ENCODE results near the gene CACNA1I. TPM values are rescaled to one million over a fixed set of nuclear protein-coding genes. Genes with fewer than 3 reads are reported as not detected.

Gene CACNA1I
- total RNA-seq, 1 donor from 2014 or later, result 0.11 TPM

DNA sequence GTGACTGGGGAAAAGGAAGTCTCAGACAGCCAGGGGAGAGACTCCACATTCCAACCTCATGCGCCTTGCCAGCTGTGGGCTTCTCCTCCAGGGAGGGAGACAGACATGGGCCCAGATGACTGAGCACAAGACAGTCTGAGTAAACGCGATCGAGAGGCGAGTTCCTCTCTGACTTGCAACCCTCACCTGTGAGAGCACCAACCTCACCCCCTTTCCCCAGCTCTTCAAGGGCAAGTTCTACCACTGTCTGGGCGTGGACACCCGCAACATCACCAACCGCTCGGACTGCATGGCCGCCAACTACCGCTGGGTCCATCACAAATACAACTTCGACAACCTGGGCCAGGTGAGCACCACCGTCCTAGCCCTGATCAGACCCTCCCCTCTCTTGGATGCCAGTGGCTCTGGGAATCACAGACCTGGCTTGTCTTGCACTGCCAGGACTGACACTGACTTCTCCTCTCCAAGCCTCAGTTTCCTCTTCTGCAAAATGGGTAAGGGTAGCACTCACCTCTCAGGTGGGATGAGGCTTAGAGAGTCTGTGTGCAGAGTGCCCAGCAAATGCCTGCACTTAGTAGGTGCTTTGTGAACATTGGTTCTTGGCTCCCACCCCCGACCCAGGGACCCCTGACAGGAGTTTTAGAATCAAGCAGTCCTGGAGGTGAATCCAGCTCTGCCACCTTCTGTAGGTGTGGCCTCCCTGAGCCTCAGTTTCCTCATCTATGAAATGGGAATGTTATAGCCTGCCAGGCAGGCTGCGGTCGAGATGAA is 95.3 kb downstream of the CACNA1I start:
- peaks cover 30% of the 10 kb centered on the region for H3K9me3 Mint-ChIP-seq (ENCODE audit: unreplicated experiment)
- H3K27me3 ChIP-seq (ENCODE audit: insufficient read depth, low read length), result peaks cover 16% of the 10 kb centered on the region

DNA sequence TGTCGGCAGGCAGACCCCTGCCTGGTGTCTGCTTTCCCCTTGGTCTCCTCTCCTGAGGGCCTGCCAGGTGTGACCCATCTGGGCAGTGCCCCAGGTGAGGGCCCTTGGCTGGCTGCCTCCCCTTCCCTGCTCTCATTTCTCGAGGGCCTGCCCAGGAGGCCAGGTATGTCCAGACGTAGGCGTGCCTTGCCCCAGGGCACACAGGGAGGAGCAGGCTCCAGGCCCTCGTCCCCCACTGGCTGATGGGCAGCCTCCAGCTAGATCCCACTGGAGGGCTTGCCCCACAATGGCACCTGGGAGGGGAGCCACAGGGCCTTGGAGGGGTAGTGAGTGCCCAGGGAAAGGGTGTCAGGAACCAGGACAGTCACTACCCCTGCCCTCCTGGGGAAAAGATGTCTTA is 95.9 kb downstream of the CACNA1I start:
- Histone ChIP-seq H3K9me3 (ENCODE audit: insufficient read depth, low read depth, low read length) (no peaks in the 10 kb centered on the region), H3K9ac (ENCODE audit: low read length) (no peak overlapping the region), H4K20me1 (ENCODE audit: insufficient read depth, low read length) (no peaks in the 10 kb centered on the region), H3K27me3 (ENCODE audit: insufficient read depth, low read length) (peaks cover 10% of the 10 kb centered on the region), H2AFZ (ENCODE audit: low read depth, low read length) (no peak overlapping the region), H3K4me1 (ENCODE audit: insufficient read depth, low read length) (no peaks in the 10 kb centered on the region), H3K27ac (ENCODE audit: low read depth, low read length) (no peak overlapping the region), H3K4me3 (ENCODE audit: insufficient read depth, low read depth, low read length) (no peak overlapping the region), H3K4me2 (ENCODE audit: low read length) (no peak overlapping the region), H3K36me3 (ENCODE audit: insufficient read depth, low read length) (no peaks in the 10 kb centered on the region), H3K79me2 (ENCODE audit: insufficient read depth, low read length) (no peaks in the 10 kb centered on the region)
- Mint-ChIP-seq H3K36me3 (ENCODE audit: low read depth, unreplicated experiment) (peaks cover 4% of the 10 kb centered on the region), H3K9me3 (ENCODE audit: unreplicated experiment) (peaks cover 34% of the 10 kb centered on the region), H3K4me1 (ENCODE audit: low read depth, unreplicated experiment) (peaks cover 3% of the 10 kb centered on the region), H3K27me3 (ENCODE audit: low read depth, unreplicated experiment) (peaks cover 59% of the 10 kb centered on the region), H3K4me3 (ENCODE audit: unreplicated experiment) (no peak overlapping the region), H3K27ac (ENCODE audit: unreplicated experiment) (no peak overlapping the region)
- no peak for FAIRE-seq
- no peak for TF ChIP-seq EZH2 (IDR thresholded peaks at IDR 0.05; ENCODE audit: insufficient read depth, low read length)
- TF ChIP-seq, protein P1, sequence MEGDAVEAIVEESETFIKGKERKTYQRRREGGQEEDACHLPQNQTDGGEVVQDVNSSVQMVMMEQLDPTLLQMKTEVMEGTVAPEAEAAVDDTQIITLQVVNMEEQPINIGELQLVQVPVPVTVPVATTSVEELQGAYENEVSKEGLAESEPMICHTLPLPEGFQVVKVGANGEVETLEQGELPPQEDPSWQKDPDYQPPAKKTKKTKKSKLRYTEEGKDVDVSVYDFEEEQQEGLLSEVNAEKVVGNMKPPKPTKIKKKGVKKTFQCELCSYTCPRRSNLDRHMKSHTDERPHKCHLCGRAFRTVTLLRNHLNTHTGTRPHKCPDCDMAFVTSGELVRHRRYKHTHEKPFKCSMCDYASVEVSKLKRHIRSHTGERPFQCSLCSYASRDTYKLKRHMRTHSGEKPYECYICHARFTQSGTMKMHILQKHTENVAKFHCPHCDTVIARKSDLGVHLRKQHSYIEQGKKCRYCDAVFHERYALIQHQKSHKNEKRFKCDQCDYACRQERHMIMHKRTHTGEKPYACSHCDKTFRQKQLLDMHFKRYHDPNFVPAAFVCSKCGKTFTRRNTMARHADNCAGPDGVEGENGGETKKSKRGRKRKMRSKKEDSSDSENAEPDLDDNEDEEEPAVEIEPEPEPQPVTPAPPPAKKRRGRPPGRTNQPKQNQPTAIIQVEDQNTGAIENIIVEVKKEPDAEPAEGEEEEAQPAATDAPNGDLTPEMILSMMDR (IDR thresholded peaks at IDR 0.05; ENCODE audit: insufficient read depth, low read depth, low read length), result no peak
- DNase-seq (ENCODE audit: low read depth), result no peak

More for the DNA sequence above, 95.3 kb downstream of the CACNA1I start:
- Histone ChIP-seq H3K4me3 (ENCODE audit: insufficient read depth, low read depth, low read length) (no peak overlapping the region), H3K9me3 (ENCODE audit: insufficient read depth, low read depth, low read length) (no peaks in the 10 kb centered on the region), H2AFZ (ENCODE audit: low read depth, low read length) (no peak overlapping the region), H4K20me1 (ENCODE audit: insufficient read depth, low read length) (no peaks in the 10 kb centered on the region), H3K4me1 (ENCODE audit: insufficient read depth, low read length) (no peaks in the 10 kb centered on the region), H3K9ac (ENCODE audit: low read length) (no peak overlapping the region), H3K36me3 (ENCODE audit: insufficient read depth, low read length) (no peaks in the 10 kb centered on the region), H3K27ac (ENCODE audit: low read depth, low read length) (no peak overlapping the region), H3K4me2 (ENCODE audit: low read length) (no peak overlapping the region), H3K79me2 (ENCODE audit: insufficient read depth, low read length) (no peaks in the 10 kb centered on the region)
- peaks cover 66% of the 10 kb centered on the region for H3K27me3 Mint-ChIP-seq (ENCODE audit: low read depth, unreplicated experiment)
- no peak for FAIRE-seq
- H3K27ac Mint-ChIP-seq (ENCODE audit: unreplicated experiment), result no peak overlapping the region
- TF ChIP-seq, protein P1 (IDR thresholded peaks at IDR 0.05; ENCODE audit: insufficient read depth, low read depth, low read length), result no peak
- no peak for TF ChIP-seq EZH2 (IDR thresholded peaks at IDR 0.05; ENCODE audit: insufficient read depth, low read length)
- no peak overlapping the region for H3K4me3 Mint-ChIP-seq (ENCODE audit: unreplicated experiment)
- H3K36me3 Mint-ChIP-seq (ENCODE audit: low read depth, unreplicated experiment), result peaks cover 4% of the 10 kb centered on the region
- DNase-seq (ENCODE audit: low read depth), result no peak
- peaks cover 3% of the 10 kb centered on the region for H3K4me1 Mint-ChIP-seq (ENCODE audit: low read depth, unreplicated experiment)

DNA sequence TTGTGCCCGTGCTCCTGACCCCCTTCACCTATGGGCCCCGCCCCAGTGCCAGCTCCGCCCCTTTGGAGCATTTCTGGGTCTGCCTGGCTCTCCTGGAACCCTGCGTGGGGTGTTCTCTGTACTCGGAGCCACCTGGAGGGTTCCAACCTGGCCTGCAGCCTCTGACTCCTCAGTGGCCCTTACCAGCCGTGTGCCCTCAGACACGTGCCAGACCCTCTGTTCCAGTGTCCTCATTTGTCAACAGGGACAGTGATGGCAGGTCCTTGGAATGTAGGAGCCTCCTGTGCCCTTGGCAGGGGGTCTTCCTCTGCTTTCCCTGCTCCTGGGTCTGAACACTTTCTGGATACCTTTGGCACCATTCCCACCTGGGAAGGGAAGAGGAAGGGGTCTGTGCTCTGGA is 96.4 kb downstream of the CACNA1I start:
- no peak overlapping the region for H3K4me2 ChIP-seq (ENCODE audit: low read length)
- H3K4me3 Mint-ChIP-seq (ENCODE audit: unreplicated experiment), result no peak overlapping the region
- peaks cover 3% of the 10 kb centered on the region for H3K4me1 Mint-ChIP-seq (ENCODE audit: low read depth, unreplicated experiment)
- H3K4me3 ChIP-seq (ENCODE audit: insufficient read depth, low read depth, low read length), result no peak overlapping the region
- H3K27me3 Mint-ChIP-seq (ENCODE audit: low read depth, unreplicated experiment), result peaks cover 57% of the 10 kb centered on the region
- no peaks in the 10 kb centered on the region for H3K36me3 ChIP-seq (ENCODE audit: insufficient read depth, low read length)
- no peak for FAIRE-seq
- H3K27ac ChIP-seq (ENCODE audit: low read depth, low read length), result no peak overlapping the region
- H3K79me2 ChIP-seq (ENCODE audit: insufficient read depth, low read length), result no peaks in the 10 kb centered on the region
- H3K9me3 ChIP-seq (ENCODE audit: insufficient read depth, low read depth, low read length), result peaks cover under 1% of the 10 kb centered on the region
- no peak overlapping the region for H2AFZ ChIP-seq (ENCODE audit: low read depth, low read length)
- H3K27ac Mint-ChIP-seq (ENCODE audit: unreplicated experiment), result no peak overlapping the region
- H3K9me3 Mint-ChIP-seq (ENCODE audit: unreplicated experiment), result peaks cover 38% of the 10 kb centered on the region
- no peaks in the 10 kb centered on the region for H4K20me1 ChIP-seq (ENCODE audit: insufficient read depth, low read length)
- DNase-seq (ENCODE audit: low read depth), result no peak
- peaks cover 6% of the 10 kb centered on the region for H3K27me3 ChIP-seq (ENCODE audit: insufficient read depth, low read length)
- no peak overlapping the region for H3K9ac ChIP-seq (ENCODE audit: low read length)
- H3K4me1 ChIP-seq (ENCODE audit: insufficient read depth, low read length), result no peaks in the 10 kb centered on the region
- H3K36me3 Mint-ChIP-seq (ENCODE audit: low read depth, unreplicated experiment), result peaks cover 4% of the 10 kb centered on the region
- TF ChIP-seq, protein P1 (IDR thresholded peaks at IDR 0.05; ENCODE audit: insufficient read depth, low read depth, low read length), result no peak
- no peak for TF ChIP-seq EZH2 (IDR thresholded peaks at IDR 0.05; ENCODE audit: insufficient read depth, low read length)

Data from astrocyte (in vitro differentiated cells and primary cell).